Mesothelial cell of epicardium (in vitro differentiated cells): ENCODE measurements around the gene TLL1. TPM values are rescaled to one million over a fixed set of nuclear protein-coding genes. Genes with fewer than 3 reads are reported as not detected.

ENCODE experiments used
- DNase-seq, 2 experiments: peaks; one replicate each; pipeline ENCODE4 v3.0.0; 2021; ENCODE audit warnings: low spot score in 2 of 2; ENCODE audit not compliant: unreplicated experiment in 2 of 2
- H3K27ac Mint-ChIP-seq: 2 replicates; pipeline ENCODE4 v1.8.0; 2021; ENCODE audit warnings: mixed read lengths
- H3K27me3 Mint-ChIP-seq: 2 replicates; pipeline ENCODE4 v1.8.0; 2021; ENCODE audit warnings: low read depth, mixed read lengths
- H3K36me3 Mint-ChIP-seq: 2 replicates; pipeline ENCODE4 v1.8.0; 2021; ENCODE audit warnings: mixed read lengths
- H3K4me1 Mint-ChIP-seq: 2 replicates; pipeline ENCODE4 v1.8.0; 2021; ENCODE audit warnings: mixed read lengths
- H3K4me3 Mint-ChIP-seq: 2 replicates; pipeline ENCODE4 v1.8.0; 2021; ENCODE audit warnings: mild to moderate bottlenecking, moderate library complexity, mixed read lengths
- H3K9me3 Mint-ChIP-seq: 2 replicates; pipeline ENCODE4 v1.8.0; 2021; ENCODE audit warnings: mixed read lengths
- CTCF ChIP-seq: fragments of 200-600 bp; sonication (generic); IDR thresholded peaks from one replicate; pipeline ENCODE4 v1.5.0; 2021; ENCODE audit warnings: antibody characterized with exemption; ENCODE audit not compliant: unreplicated experiment
- total RNA-seq: library from RNA; stranded (reverse); gene quantifications from 3 replicates; pipeline ENCODE4 v1.2.1, GENCODE V29; 2021

Gene TLL1
- total RNA-seq, 1 donor from 2014 or later, result 1.8 TPM

- Mint-ChIP-seq H3K27me3 (peaks cover 5% of the 10 kb centered on the region), H3K9me3 (no peaks in the 10 kb centered on the region), H3K4me1 (no peaks in the 10 kb centered on the region), H3K36me3 (no peaks in the 10 kb centered on the region), H3K4me3 (no peak overlapping the region), H3K27ac (no peak overlapping the region)
- no peak for DNase-seq
- no peak for TF ChIP-seq CTCF
Measured at GRCh38 chr4:165838575-165838974, 34.5 kb upstream of the TLL1 start.

- DNase-seq, result no peak
- Mint-ChIP-seq H3K4me1 (peaks cover 5% of the 10 kb centered on the region), H3K9me3 (no peaks in the 10 kb centered on the region), H3K27ac (no peak overlapping the region), H3K4me3 (no peak overlapping the region), H3K27me3 (peaks cover 5% of the 10 kb centered on the region), H3K36me3 (no peaks in the 10 kb centered on the region)
- TF ChIP-seq CTCF, result no peak
Measured at GRCh38 chr4:165839615-165840333, 33.3 kb upstream of the TLL1 start.

- TF ChIP-seq CTCF, result no peak
- no peak for DNase-seq
- H3K27ac Mint-ChIP-seq, result no peak overlapping the region
- H3K4me3 Mint-ChIP-seq, result no peak overlapping the region
- H3K9me3 Mint-ChIP-seq, result no peaks in the 10 kb centered on the region
- H3K4me1 Mint-ChIP-seq, result peaks cover 5% of the 10 kb centered on the region
- peaks cover 4% of the 10 kb centered on the region for H3K27me3 Mint-ChIP-seq
- no peaks in the 10 kb centered on the region for H3K36me3 Mint-ChIP-seq
Measured at GRCh38 chr4:165842684-165843083, 30.4 kb upstream of the TLL1 start.

- Mint-ChIP-seq H3K4me1 (peaks cover 5% of the 10 kb centered on the region), H3K27me3 (peaks cover 4% of the 10 kb centered on the region), H3K9me3 (no peaks in the 10 kb centered on the region)
Measured at GRCh38 chr4:165844161-165844560, 28.9 kb upstream of the TLL1 start.

GRCh38 chr4:165851256-165851655 is 21.8 kb upstream of the TLL1 start:
- H3K27me3 Mint-ChIP-seq, result no peaks in the 10 kb centered on the region
- H3K4me1 Mint-ChIP-seq, result peaks cover 11% of the 10 kb centered on the region
- no peak overlapping the region for H3K4me3 Mint-ChIP-seq
- no peak for TF ChIP-seq CTCF
- no peaks in the 10 kb centered on the region for H3K36me3 Mint-ChIP-seq
- H3K27ac Mint-ChIP-seq, result no peak overlapping the region
- DNase-seq, result no peak
- H3K9me3 Mint-ChIP-seq, result no peaks in the 10 kb centered on the region

More at GRCh38 chr4:165844161-165844560, 28.9 kb upstream of the TLL1 start:
- Mint-ChIP-seq H3K4me3 (no peak overlapping the region), H3K36me3 (no peaks in the 10 kb centered on the region), H3K27ac (no peak overlapping the region)
- TF ChIP-seq CTCF, result no peak
- no peak for DNase-seq
